Uterus (tissue), 4 donors: ENCODE measurements around the gene B3GLCT. TPM values are rescaled to one million over a fixed set of nuclear protein-coding genes. Genes with fewer than 3 reads are reported as not detected.

Experiments
- DNase-seq, 2 donors: peaks; one replicate each; pipeline ENCODE4 v3.0.0-alpha.2; 2019 to 2020
- H3K27ac ChIP-seq, 2 donors: fragments of 200-600 bp; sonication (generic); 1 replicate in 1 of 2; 2 replicates in 1 of 2; pipeline ENCODE4 v1.5.1; 2016 to 2018
- H3K27me3 ChIP-seq, 2 donors: fragments of 200-600 bp; sonication (generic); one replicate each; pipeline ENCODE4 v1.5.1; 2018 to 2019; ENCODE audit warnings: control low read depth in 1 of 2
- H3K36me3 ChIP-seq, 2 donors: fragments of 200-600 bp; sonication (generic); one replicate each; pipeline ENCODE4 v1.5.1; 2019; ENCODE audit warnings: control low read depth in 1 of 2
- H3K4me1 ChIP-seq, 2 donors: fragments of 200-600 bp; sonication (generic); one replicate each; pipeline ENCODE4 v1.5.1; 2018 to 2019; ENCODE audit warnings: control low read depth in 1 of 2
- H3K4me3 ChIP-seq, 2 donors: fragments of 200-600 bp; sonication (generic); 1 replicate in 1 of 2; 2 replicates in 1 of 2; pipeline ENCODE4 v1.5.1; 2018 to 2019; ENCODE audit warnings: mild to moderate bottlenecking in 1 of 2
- H3K9me3 ChIP-seq, 2 donors: fragments of 200-600 bp; sonication (generic); one replicate each; pipeline ENCODE4 v1.5.1; 2019; ENCODE audit warnings: control low read depth in 1 of 2
- CTCF ChIP-seq, 4 experiments: fragments of 200-600 bp in 2 of 4; fragments of 450-650 bp in 2 of 4; sonication (generic) in 2 of 4; IDR thresholded peaks; one replicate each; pipeline ENCODE4 v1.5.1; 2016 to 2019; ENCODE audit warnings: antibody characterized with exemption in 4 of 4, mild to moderate bottlenecking in 2 of 4, moderate library complexity in 1 of 4
- POLR2A ChIP-seq, 2 donors: fragments of 450-650 bp; IDR thresholded peaks; one replicate each; pipeline ENCODE4 v1.6.1; 2016; ENCODE audit warnings: antibody characterized with exemption in 2 of 2, mild to moderate bottlenecking in 1 of 2, moderate library complexity in 1 of 2
- intact Hi-C: fragments of 100-400 bp; cut with DNase I; formaldehyde crosslinking; loops from one replicate; pipeline ENCODE4 v1.15.1; 2023; ENCODE audit warnings: low total_unique reads
- total RNA-seq, 4 donors: library from RNA; depleted of rRNA in 3 of 4; stranded (reverse); fragments of >200 nt in 3 of 4; gene quantifications; one replicate each; pipeline versions ENCODE4 v1.1.0 to v1.2.4, GENCODE V29; 2014 to 2023
- donor health status: DM: yes; HTN: yes; CAD: no.

B3GLCT gene
- total RNA-seq, 4 donors from 2014 or later, result 20.0 to 83.1 (median 31.7) TPM

- no peaks in the 10 kb centered on the region for H3K4me1 ChIP-seq
- H3K9me3 ChIP-seq, result peaks cover 0 to 14% of the 10 kb centered on the region in 2 donors
- H3K27me3 ChIP-seq, result no peaks in the 10 kb centered on the region
- H3K36me3 ChIP-seq, result no peaks in the 10 kb centered on the region
- intact Hi-C loops, result no loop called here
- no peak for DNase-seq
- H3K27ac ChIP-seq, result no peak overlapping the region
- no peak for TF ChIP-seq POLR2A (IDR thresholded peaks at IDR 0.05)
- no peak for TF ChIP-seq CTCF (IDR thresholded peaks at IDR 0.05)
- no peak overlapping the region for H3K4me3 ChIP-seq
These were observed 111.0 kb downstream of the B3GLCT start for GRCh38 chr13:31310786-31311185.

- no peak for TF ChIP-seq POLR2A (IDR thresholded peaks at IDR 0.05)
- TF ChIP-seq CTCF (IDR thresholded peaks at IDR 0.05), result no peak
- Histone ChIP-seq H3K4me3 (no peak overlapping the region), H3K9me3 (peaks cover 0 to 14% of the 10 kb centered on the region in 2 donors), H3K36me3 (no peaks in the 10 kb centered on the region), H3K27me3 (no peaks in the 10 kb centered on the region), H3K4me1 (no peaks in the 10 kb centered on the region), H3K27ac (no peak overlapping the region)
- DNase-seq, result no peak
- intact Hi-C loops, result no loop called here
These were observed 112.1 kb downstream of the B3GLCT start for GRCh38 chr13:31311921-31312320.

GRCh38 chr13:31314961-31315360 is 115.2 kb downstream of the B3GLCT start:
- Histone ChIP-seq H3K36me3 (no peaks in the 10 kb centered on the region), H3K4me3 (no peak overlapping the region), H3K4me1 (no peaks in the 10 kb centered on the region), H3K27ac (no peak overlapping the region), H3K9me3 (peaks cover 0 to 14% of the 10 kb centered on the region in 2 donors), H3K27me3 (no peaks in the 10 kb centered on the region)
- TF ChIP-seq CTCF (IDR thresholded peaks at IDR 0.05) (no peak), POLR2A (IDR thresholded peaks at IDR 0.05) (no peak)
- intact Hi-C loops, result no loop called here
- DNase-seq, result no peak

GRCh38 chr13:31320946-31321345 is 121.2 kb downstream of the B3GLCT start:
- no peaks in the 10 kb centered on the region for H3K4me1 ChIP-seq
- H3K27me3 ChIP-seq, result no peaks in the 10 kb centered on the region
- intact Hi-C loops, result no loop called here
- H3K4me3 ChIP-seq, result no peak overlapping the region
- DNase-seq, result no peak
- TF ChIP-seq POLR2A (IDR thresholded peaks at IDR 0.05), result no peak
- no peak for TF ChIP-seq CTCF (IDR thresholded peaks at IDR 0.05)
- no peaks in the 10 kb centered on the region for H3K36me3 ChIP-seq
- H3K27ac ChIP-seq, result no peak overlapping the region
- no peaks in the 10 kb centered on the region for H3K9me3 ChIP-seq

GRCh38 chr13:31321457-31321856 is 121.7 kb downstream of the B3GLCT start:
- H3K27me3 ChIP-seq, result no peaks in the 10 kb centered on the region
- no peak overlapping the region for H3K4me3 ChIP-seq
- H3K4me1 ChIP-seq, result no peaks in the 10 kb centered on the region
- no peak overlapping the region for H3K27ac ChIP-seq
- intact Hi-C loops, result no loop called here
- no peaks in the 10 kb centered on the region for H3K9me3 ChIP-seq
- TF ChIP-seq POLR2A (IDR thresholded peaks at IDR 0.05) (no peak), CTCF (IDR thresholded peaks at IDR 0.05) (no peak)
- no peaks in the 10 kb centered on the region for H3K36me3 ChIP-seq
- no peak for DNase-seq
